ENCODE results near the gene MAP3K1. TPM values are rescaled to one million over a fixed set of nuclear protein-coding genes. Genes with fewer than 3 reads are reported as not detected.

Gene MAP3K1
- total RNA-seq, 2 experiments from 2014 or later = 20.1 to 20.9 TPM

- H3K4me3 Mint-ChIP-seq = no peak overlapping the region
- no peak for ATAC-seq
- no peaks in the 10 kb centered on the region for H3K9me3 Mint-ChIP-seq (ENCODE audit: low read depth)
- H3K36me3 Mint-ChIP-seq = no peaks in the 10 kb centered on the region
- no peak for DNase-seq
- H3K4me1 Mint-ChIP-seq = peaks cover 11% of the 10 kb centered on the region
- no peak overlapping the region for H3K27ac Mint-ChIP-seq
- peaks cover 21% of the 10 kb centered on the region for H3K27me3 Mint-ChIP-seq
- CTCF ChIA-PET = interaction anchor here (1.5 kb wide), 1 partner anchor 532 kb away, joined by 3 read pairs; no protein-coding TSS in a partner anchor
Measured at GRCh38 chr5:56803025-56803424, 12.3 kb upstream of the MAP3K1 start.

GRCh38 chr5:56803894-56804293 is 11.5 kb upstream of the MAP3K1 start:
- CTCF ChIA-PET = no interaction called here
- H3K36me3 Mint-ChIP-seq = no peaks in the 10 kb centered on the region
- ATAC-seq (no peak), DNase-seq (no peak)
- no peak overlapping the region for H3K4me3 Mint-ChIP-seq
- peaks cover 19% of the 10 kb centered on the region for H3K27me3 Mint-ChIP-seq
- H3K27ac Mint-ChIP-seq = no peak overlapping the region
- H3K9me3 Mint-ChIP-seq (ENCODE audit: low read depth) = no peaks in the 10 kb centered on the region
- H3K4me1 Mint-ChIP-seq = peaks cover 11% of the 10 kb centered on the region

GRCh38 chr5:56807679-56808078 is 7.7 kb upstream of the MAP3K1 start:
- H3K27ac Mint-ChIP-seq = no peak overlapping the region
- no peaks in the 10 kb centered on the region for H3K36me3 Mint-ChIP-seq
- H3K9me3 Mint-ChIP-seq (ENCODE audit: low read depth) = no peaks in the 10 kb centered on the region
- CTCF ChIA-PET = no interaction called here
- ATAC-seq (no peak), DNase-seq (no peak)
- peaks cover under 1% of the 10 kb centered on the region for H3K27me3 Mint-ChIP-seq
- H3K4me3 Mint-ChIP-seq = no peak overlapping the region
- peaks cover 11% of the 10 kb centered on the region for H3K4me1 Mint-ChIP-seq

GRCh38 chr5:56808211-56808610 is 7.1 kb upstream of the MAP3K1 start:
- peaks cover 5% of the 10 kb centered on the region for H3K27me3 Mint-ChIP-seq
- CTCF ChIA-PET = no interaction called here
- H3K36me3 Mint-ChIP-seq = no peaks in the 10 kb centered on the region
- H3K9me3 Mint-ChIP-seq (ENCODE audit: low read depth) = no peaks in the 10 kb centered on the region
- peaks cover 11% of the 10 kb centered on the region for H3K4me1 Mint-ChIP-seq
- no peak for ATAC-seq
- H3K4me3 Mint-ChIP-seq = no peak overlapping the region
- no peak overlapping the region for H3K27ac Mint-ChIP-seq
- no peak for DNase-seq

GRCh38 chr5:56810826-56811225 is 4.5 kb upstream of the MAP3K1 start:
- ATAC-seq (no peak), DNase-seq (no peak)
- CTCF ChIA-PET = no interaction called here
- Mint-ChIP-seq H3K27me3 (peaks cover 6% of the 10 kb centered on the region), H3K36me3 (no peaks in the 10 kb centered on the region), H3K27ac (no peak overlapping the region), H3K4me1 (peaks cover 12% of the 10 kb centered on the region), H3K9me3 (ENCODE audit: low read depth) (no peaks in the 10 kb centered on the region), H3K4me3 (no peak overlapping the region)

GRCh38 chr5:56812110-56812509 is 3.2 kb upstream of the MAP3K1 start:
- Mint-ChIP-seq H3K9me3 (ENCODE audit: low read depth) (no peaks in the 10 kb centered on the region), H3K27me3 (peaks cover 6% of the 10 kb centered on the region), H3K4me1 (peaks cover 13% of the 10 kb centered on the region), H3K4me3 (no peak overlapping the region), H3K27ac (no peak overlapping the region), H3K36me3 (no peaks in the 10 kb centered on the region)
- CTCF ChIA-PET = interaction anchor here (1.0 to 2.7 kb wide), 3 partner anchors 16 to 542 kb away, joined by 3 to 7 read pairs (median 4); no protein-coding TSS in a partner anchor
- no peak for DNase-seq
- ATAC-seq = no peak

- Mint-ChIP-seq H3K36me3 (no peaks in the 10 kb centered on the region), H3K4me3 (no peak overlapping the region), H3K27ac (no peak overlapping the region), H3K9me3 (ENCODE audit: low read depth) (no peaks in the 10 kb centered on the region), H3K4me1 (peaks cover 23% of the 10 kb centered on the region), H3K27me3 (peaks cover 6% of the 10 kb centered on the region)
- CTCF ChIA-PET = interaction anchor here (1.8 to 2.7 kb wide), 2 partner anchors 15 to 543 kb away, joined by 4 to 7 read pairs; no protein-coding TSS in a partner anchor
- DNase-seq (no peak), ATAC-seq (no peak)
Measured at GRCh38 chr5:56813302-56813701, 2.0 kb upstream of the MAP3K1 start.

- H3K4me1 Mint-ChIP-seq = peaks cover 33% of the 10 kb centered on the region
- H3K27ac Mint-ChIP-seq = peak overlapping the region; percentile 86
- ATAC-seq (no peak), DNase-seq (peak; percentile 57)
- H3K4me3 Mint-ChIP-seq = peak overlapping the region; percentile 89
- H3K9me3 Mint-ChIP-seq (ENCODE audit: low read depth) = no peaks in the 10 kb centered on the region
- peaks cover 6% of the 10 kb centered on the region for H3K27me3 Mint-ChIP-seq
- no peaks in the 10 kb centered on the region for H3K36me3 Mint-ChIP-seq
- CTCF ChIA-PET = interaction anchor here (0.8 to 2.7 kb wide), 3 partner anchors 23 to 544 kb away, joined by 3 to 7 read pairs (median 3); no protein-coding TSS in a partner anchor
Measured at GRCh38 chr5:56814361-56814962, 887 bp upstream of the MAP3K1 start.

- peaks cover 4% of the 10 kb centered on the region for H3K36me3 Mint-ChIP-seq
- H3K4me1 Mint-ChIP-seq = peaks cover 37% of the 10 kb centered on the region
- DNase-seq = peak; percentile 69
Measured at GRCh38 chr5:56815658-56816545, 553 bp downstream of the MAP3K1 start.

GRCh38 chr5:56816546-56817081 is 1.3 kb downstream of the MAP3K1 start:
- DNase-seq (peak; percentile 85), ATAC-seq (peak; percentile 52)
- Mint-ChIP-seq H3K36me3 (peaks cover 6% of the 10 kb centered on the region), H3K27me3 (peaks cover 6% of the 10 kb centered on the region), H3K4me3 (peak overlapping the region; percentile 94), H3K9me3 (ENCODE audit: low read depth) (no peaks in the 10 kb centered on the region), H3K4me1 (peaks cover 39% of the 10 kb centered on the region), H3K27ac (peak overlapping the region; percentile 97)
- CTCF ChIA-PET = no interaction called here

More at GRCh38 chr5:56815658-56816545, 553 bp downstream of the MAP3K1 start:
- Mint-ChIP-seq H3K9me3 (ENCODE audit: low read depth) (no peaks in the 10 kb centered on the region), H3K4me3 (peak overlapping the region; percentile 94), H3K27me3 (peaks cover 6% of the 10 kb centered on the region), H3K27ac (peak overlapping the region; percentile 97)
- peak; percentile 38 for ATAC-seq
- CTCF ChIA-PET = interaction anchor here (1.3 kb wide), 1 partner anchor 22 kb away, joined by 3 read pairs; no protein-coding TSS in a partner anchor

- H3K27ac Mint-ChIP-seq = peak overlapping the region; percentile 97
- CTCF ChIA-PET = no interaction called here
Measured at GRCh38 chr5:56817263-56818014, 2.1 kb downstream of the MAP3K1 start.

GRCh38 chr5:56818450-56819037 is 3.2 kb downstream of the MAP3K1 start:
- ATAC-seq = no peak
- Mint-ChIP-seq H3K36me3 (peaks cover 10% of the 10 kb centered on the region), H3K4me3 (peak overlapping the region; percentile 61), H3K27ac (no peak overlapping the region), H3K4me1 (peaks cover 45% of the 10 kb centered on the region), H3K9me3 (ENCODE audit: low read depth) (no peaks in the 10 kb centered on the region), H3K27me3 (no peaks in the 10 kb centered on the region)
- CTCF ChIA-PET = interaction anchor here (1.4 to 2.1 kb wide), 2 partner anchors 19 to 548 kb away, joined by 4 to 6 read pairs; no protein-coding TSS in a partner anchor
- DNase-seq = no peak

More at GRCh38 chr5:56817263-56818014, 2.1 kb downstream of the MAP3K1 start:
- H3K36me3 Mint-ChIP-seq = peaks cover 7% of the 10 kb centered on the region
- peaks cover 40% of the 10 kb centered on the region for H3K4me1 Mint-ChIP-seq
- ATAC-seq (no peak), DNase-seq (no peak)
- peak overlapping the region; percentile 94 for H3K4me3 Mint-ChIP-seq
- no peaks in the 10 kb centered on the region for H3K9me3 Mint-ChIP-seq (ENCODE audit: low read depth)
- H3K27me3 Mint-ChIP-seq = peaks cover 6% of the 10 kb centered on the region
